ENCODE measurements around the gene MZF1.

MZF1 gene

DNA sequence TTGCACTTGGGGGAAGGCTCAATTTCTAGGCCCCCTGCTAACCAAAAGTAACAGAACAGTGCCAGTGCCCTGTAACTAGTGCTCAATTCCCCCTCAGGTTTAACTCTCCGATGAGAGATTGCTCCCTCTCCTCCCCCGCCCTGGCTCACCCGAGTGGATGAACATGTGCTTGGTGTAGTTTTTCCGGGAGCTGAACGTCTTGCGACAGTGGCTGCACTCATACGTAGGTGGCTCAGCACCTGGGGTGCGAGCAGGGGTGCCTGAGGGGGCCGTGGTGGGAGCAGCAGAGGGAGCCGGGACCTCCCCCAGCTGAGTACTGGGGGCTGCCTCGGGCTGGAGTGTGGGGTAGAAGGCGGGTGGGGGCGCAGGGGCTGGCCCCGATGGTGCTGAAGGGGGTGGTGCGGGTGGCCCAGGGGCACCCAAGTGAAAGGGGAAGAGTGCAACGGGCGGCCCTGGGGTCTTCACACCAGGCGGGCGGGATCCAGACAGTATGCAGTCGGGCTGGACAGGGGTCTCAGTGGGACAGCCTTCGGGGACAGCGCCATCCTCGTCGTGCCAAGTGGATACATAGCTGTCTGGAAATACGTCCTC is 56.8 kb downstream of the MZF1 start:
- H3K27ac ChIP-seq: no peak overlapping the region
- no peak for DNase-seq (ENCODE audit: low read depth, low spot score)

DNA sequence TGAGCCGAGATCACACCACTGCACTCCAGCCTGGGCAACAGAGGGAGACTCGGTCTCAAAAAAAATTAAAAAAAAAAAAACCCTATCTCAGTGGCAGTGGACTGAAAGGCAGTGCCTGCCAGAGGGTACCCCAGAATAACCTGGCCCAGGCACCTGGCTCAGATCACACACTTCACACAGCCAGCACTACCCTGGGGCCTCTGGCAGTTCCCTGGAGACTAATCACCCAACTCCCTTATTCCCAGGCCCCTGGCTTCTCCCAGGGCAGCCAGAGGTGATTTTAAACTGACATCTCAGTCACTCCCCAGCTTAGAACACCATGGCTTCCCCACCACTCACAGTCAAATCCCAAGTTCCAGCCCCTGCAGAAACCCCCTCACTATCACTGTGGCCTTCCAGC is 57.9 kb downstream of the MZF1 start:
- DNase-seq (ENCODE audit: low read depth, low spot score): no peak
- H3K27ac ChIP-seq: no peak overlapping the region

DNA sequence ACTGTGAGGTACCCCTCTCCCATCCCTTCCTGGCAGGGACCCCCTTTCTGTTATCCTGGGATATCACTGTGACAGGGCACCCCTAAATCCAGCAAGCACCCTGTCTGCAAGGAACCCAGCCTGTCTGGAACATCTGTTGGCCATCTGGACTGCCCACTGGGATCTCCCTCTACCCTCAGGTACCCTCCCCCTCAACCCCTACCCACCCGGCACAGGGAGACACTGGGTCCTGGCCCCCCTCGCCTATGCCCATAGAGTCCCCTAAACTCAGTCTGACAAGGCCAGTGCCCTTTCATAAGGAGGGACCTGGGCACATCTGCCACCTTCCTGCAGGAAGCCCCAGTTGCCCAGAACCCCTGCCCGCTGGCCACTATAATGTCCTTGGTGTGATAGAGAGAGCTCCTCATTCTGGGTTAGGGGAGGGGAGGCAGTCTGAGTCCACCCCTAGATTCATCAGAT is 58.5 kb downstream of the MZF1 start:
- no peak overlapping the region for H3K27ac ChIP-seq
- DNase-seq (ENCODE audit: low read depth, low spot score): no peak

DNA sequence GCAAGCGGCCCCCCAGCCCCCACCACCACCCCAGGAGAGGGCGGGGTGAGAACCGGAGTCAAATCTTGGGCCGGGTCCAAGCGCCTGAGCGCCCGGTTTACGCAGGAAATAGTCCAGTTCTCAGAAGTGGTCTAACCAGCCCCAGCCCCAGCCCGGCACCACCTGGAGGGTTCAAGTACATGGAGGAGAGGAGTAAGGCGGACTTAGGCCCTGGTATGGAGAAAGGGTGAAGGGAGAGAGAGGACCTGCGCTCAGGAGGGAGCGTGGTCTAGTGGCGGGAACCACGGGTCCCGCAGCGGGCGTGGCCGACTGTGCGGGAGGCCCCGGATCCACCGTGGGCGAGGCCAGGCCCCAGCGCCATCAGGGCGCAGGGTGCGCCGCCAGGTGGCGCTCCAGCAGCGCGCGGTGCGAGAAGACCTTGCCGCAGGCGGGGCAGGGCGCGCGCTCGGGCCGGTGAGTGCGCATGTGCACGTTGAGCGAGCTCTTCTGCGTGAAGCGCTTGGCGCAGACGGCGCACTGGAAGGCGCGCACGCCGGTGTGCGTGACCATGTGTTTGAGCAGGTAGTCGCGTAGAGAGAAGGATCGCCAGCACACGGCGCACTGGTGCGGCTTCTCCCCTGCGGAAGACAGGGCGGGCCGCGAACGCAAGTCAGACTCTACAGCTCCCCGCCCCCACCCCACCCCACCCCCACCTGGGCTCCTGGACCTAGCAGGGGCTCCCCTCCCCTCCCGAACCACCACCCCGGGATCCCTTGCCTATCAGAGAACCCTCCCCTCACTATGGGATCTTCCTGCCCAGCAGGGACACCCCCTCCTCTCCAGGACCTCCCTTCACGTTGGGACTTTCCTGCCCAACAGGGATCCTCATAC is 59.2 kb downstream of the MZF1 start:
- peak; percentile 51 for DNase-seq (ENCODE audit: low read depth, low spot score)
- peak overlapping the region; percentile 14 for H3K27ac ChIP-seq

DNA sequence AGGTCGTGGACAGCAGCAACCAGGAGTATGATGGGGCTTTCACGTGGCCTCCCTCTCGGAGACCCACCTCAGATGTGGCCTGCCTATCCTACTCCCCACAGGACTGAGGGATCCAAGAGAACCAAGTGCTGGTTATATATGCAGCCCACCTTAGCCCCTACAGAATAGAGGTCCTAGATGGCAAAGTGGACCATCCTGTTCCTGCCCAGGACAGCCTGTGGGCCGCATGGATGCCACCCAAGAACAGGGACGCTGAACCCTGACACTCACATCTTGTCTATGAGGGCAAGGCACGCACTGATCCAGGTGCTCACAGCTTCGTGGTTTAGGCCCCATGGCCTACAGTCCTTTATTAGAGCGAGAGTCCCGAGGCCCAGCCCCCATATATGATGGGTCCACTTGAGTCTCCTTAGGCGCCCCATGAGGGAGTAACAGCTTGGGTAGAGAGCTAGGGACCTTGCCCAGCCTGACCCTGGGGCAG is 59.9 kb downstream of the MZF1 start:
- H3K27ac ChIP-seq: peak overlapping the region; percentile 14
- DNase-seq (ENCODE audit: low read depth, low spot score): no peak

Measured in epithelial cell of prostate (primary cell).